Right forelimb (tissue), 1 donor: ENCODE measurements around the gene ITGA3.

ENCODE experiments used
- DNase-seq: peaks from one replicate; pipeline ENCODE4 v3.0.0-alpha.2; 2018

ITGA3 gene

GRCh38 chr17:50074227-50074626 lies 18.3 kb downstream of the ITGA3 start:
- no peak for DNase-seq

GRCh38 chr17:50075446-50076032 lies 19.6 kb downstream of the ITGA3 start:
- no peak for DNase-seq

- DNase-seq: no peak
These were observed 20.3 kb downstream of the ITGA3 start for GRCh38 chr17:50076221-50076590.

GRCh38 chr17:50076591-50077235 lies 20.8 kb downstream of the ITGA3 start:
- DNase-seq: no peak

GRCh38 chr17:50078430-50078829 lies 22.5 kb downstream of the ITGA3 start:
- DNase-seq: no peak

- no peak for DNase-seq
These were observed 23.6 kb downstream of the ITGA3 start for GRCh38 chr17:50079334-50080095.

- DNase-seq: no peak
These were observed 24.2 kb downstream of the ITGA3 start for GRCh38 chr17:50080096-50080480.

- no peak for DNase-seq
These were observed 24.9 kb downstream of the ITGA3 start for GRCh38 chr17:50080827-50081226.

- DNase-seq: no peak
These were observed 25.8 kb downstream of the ITGA3 start for GRCh38 chr17:50081757-50082156.

GRCh38 chr17:50087246-50087911 lies 31.5 kb downstream of the ITGA3 start:
- DNase-seq: peak; percentile 87

GRCh38 chr17:50087912-50088405 lies 32.0 kb downstream of the ITGA3 start:
- no peak for DNase-seq

- no peak for DNase-seq
These were observed 33.3 kb downstream of the ITGA3 start for GRCh38 chr17:50088952-50089825.

- no peak for DNase-seq
These were observed 34.2 kb downstream of the ITGA3 start for GRCh38 chr17:50090071-50090470.

- DNase-seq: no peak
These were observed 35.3 kb downstream of the ITGA3 start for GRCh38 chr17:50090971-50091917.

- DNase-seq: no peak
These were observed 36.0 kb downstream of the ITGA3 start for GRCh38 chr17:50091918-50092285.

GRCh38 chr17:50093246-50093645 lies 37.3 kb downstream of the ITGA3 start:
- DNase-seq: no peak

- DNase-seq: no peak
These were observed 37.9 kb downstream of the ITGA3 start for GRCh38 chr17:50093807-50094206.

- peak; percentile 94 for DNase-seq
These were observed 38.4 kb downstream of the ITGA3 start for GRCh38 chr17:50094243-50094752.

- DNase-seq: peak; percentile 98
These were observed 39.1 kb downstream of the ITGA3 start, which contains the start of gene PDK2 for GRCh38 chr17:50094753-50095619. PDK2 (plus strand) TSS chr17:50095351; CDS start chr17:50095436, 85 bp downstream.

GRCh38 chr17:50095626-50096037 lies 39.7 kb downstream of the ITGA3 start:
- DNase-seq: no peak
